ENCODE results near the gene RPLP1. TPM values are rescaled to one million over a fixed set of nuclear protein-coding genes. Genes with fewer than 3 reads are reported as not detected.

Gene RPLP1
- total and polyA plus RNA-seq, 4 experiments from 2014 or later: 1,134 to 2,900 (median 2,741) TPM

DNA sequence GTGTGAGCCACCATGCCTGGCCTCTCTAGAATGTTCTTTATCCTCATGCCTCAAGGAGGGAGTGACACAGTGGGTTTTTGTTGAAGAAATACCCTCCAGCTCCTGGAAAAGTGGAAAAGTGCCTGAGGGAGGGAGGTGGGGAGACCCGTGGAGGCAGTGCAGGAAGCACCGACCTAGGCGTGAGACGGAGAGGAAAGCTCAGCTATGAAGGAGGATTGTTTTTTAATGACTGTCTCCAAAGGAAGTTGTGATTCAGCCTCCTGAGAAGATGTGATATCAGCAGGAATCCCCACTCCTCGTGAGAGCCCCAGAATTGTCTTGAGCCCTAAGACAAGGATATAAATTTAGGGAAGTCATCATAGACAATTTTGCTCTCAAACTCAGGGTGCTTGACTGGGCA is 21.7 kb downstream of the RPLP1 start:
- POLR2A ChIA-PET (ENCODE audit: partially characterized antibody): interaction anchor here (2.2 to 2.6 kb wide), 2 partner anchors 12 to 22 kb away, joined by 9 to 16 read pairs; partner anchors contain the start of gene RPLP1
- peak overlapping the region in 1 of 7 donors; percentile 71 for H3K27ac Mint-ChIP-seq
- intact Hi-C loops (cut with micrococcal nuclease): loop anchor here (10.0 kb wide), 2 partner anchors 1111 to 1251 kb away; no protein-coding TSS in a partner anchor

DNA sequence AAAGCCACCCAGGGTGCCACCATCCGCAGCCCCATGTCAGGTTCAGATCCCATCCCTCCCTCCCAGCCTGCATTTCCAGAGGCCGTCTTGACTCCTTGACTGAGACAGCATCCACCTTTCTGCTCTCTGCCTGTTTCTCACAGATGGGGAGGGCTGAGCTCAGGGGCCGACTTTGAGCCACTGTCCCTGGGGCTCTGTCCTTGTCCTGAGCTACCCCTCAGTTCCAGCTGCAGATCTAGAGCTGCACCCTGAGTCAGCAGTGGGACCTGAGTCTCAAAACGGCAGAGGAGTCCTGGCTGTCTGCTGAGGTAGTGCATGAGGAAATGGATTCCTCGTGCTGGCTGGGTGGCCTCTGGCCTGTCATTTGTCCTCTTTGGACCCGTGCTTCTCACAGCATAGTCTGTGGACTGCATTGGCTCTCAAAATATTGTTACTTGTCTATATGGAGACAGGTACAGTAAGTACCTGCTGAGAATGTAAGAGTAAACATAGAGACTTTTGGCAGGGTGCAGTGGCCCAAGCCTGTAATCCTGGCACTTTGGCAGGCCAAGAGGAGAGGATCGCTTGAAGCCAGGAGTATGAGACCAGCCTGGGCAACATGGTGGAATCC is 22.3 kb downstream of the RPLP1 start:
- no peak for DNase-seq
- H3K27ac ChIP-seq (ENCODE audit: low read depth, low read length): no peak overlapping the region
- no peaks in the 10 kb centered on the region for H3K9me3 ChIP-seq (ENCODE audit: control insufficient read depth in 1 of 2, low read length in 2 of 2)
- Mint-ChIP-seq H3K27ac (peak overlapping the region in 3 of 7 donors; percentile 48 to 77 (median 68)), H3K27me3 (peaks cover 0 to 1% of the 10 kb centered on the region in 2 donors), H3K9me3 (peaks cover 0 to 7% (median 4%) of the 10 kb centered on the region in 8 donors), H3K4me3 (no peak overlapping the region), H3K36me3 (no peaks in the 10 kb centered on the region), H3K4me1 (peaks cover 0 to 6% (median 1%) of the 10 kb centered on the region in 4 donors)
- no peak overlapping the region for H3K4me3 ChIP-seq (ENCODE audit: low read length in 2 of 2)
- intact Hi-C loops (cut with micrococcal nuclease): loop anchor here (1.0 to 10.0 kb wide), 4 partner anchors 985 to 1250 kb away; no protein-coding TSS in a partner anchor
- H3K4me1 ChIP-seq (ENCODE audit: insufficient read depth, low read length): peaks cover 5% of the 10 kb centered on the region
- POLR2A ChIA-PET (ENCODE audit: partially characterized antibody): interaction anchor here (2.2 to 2.6 kb wide), 2 partner anchors 12 to 22 kb away, joined by 9 to 16 read pairs; partner anchors contain the start of gene RPLP1
- CTCF ChIA-PET (ENCODE audit: partially characterized antibody): interaction anchor here (1.4 to 9.6 kb wide), 8 partner anchors 10 to 1248 kb away, joined by 3 to 95 read pairs (median 18); partner anchors contain the start of gene RPLP1
- no peaks in the 10 kb centered on the region for H3K27me3 ChIP-seq (ENCODE audit: insufficient read depth, low read length)
- H3K36me3 ChIP-seq (ENCODE audit: insufficient read depth, low read length): no peaks in the 10 kb centered on the region

More for the DNA sequence above, 21.7 kb downstream of the RPLP1 start:
- Histone ChIP-seq H3K9me3 (ENCODE audit: control insufficient read depth in 1 of 2, low read length in 2 of 2) (no peaks in the 10 kb centered on the region), H3K4me1 (ENCODE audit: insufficient read depth, low read length) (peaks cover 11% of the 10 kb centered on the region), H3K36me3 (ENCODE audit: insufficient read depth, low read length) (no peaks in the 10 kb centered on the region), H3K4me3 (ENCODE audit: low read length in 2 of 2) (no peak overlapping the region), H3K27ac (ENCODE audit: low read depth, low read length) (no peak overlapping the region), H3K27me3 (ENCODE audit: insufficient read depth, low read length) (no peaks in the 10 kb centered on the region)
- no peaks in the 10 kb centered on the region for H3K36me3 Mint-ChIP-seq
- DNase-seq: no peak
- CTCF ChIA-PET (ENCODE audit: partially characterized antibody): interaction anchor here (2.0 to 9.6 kb wide), 6 partner anchors 9 to 1249 kb away, joined by 10 to 95 read pairs (median 26); partner anchors contain the start of gene RPLP1
- peaks cover 0 to 1% of the 10 kb centered on the region in 2 donors for H3K27me3 Mint-ChIP-seq
- peaks cover 3 to 10% (median 6%) of the 10 kb centered on the region in 4 donors for H3K4me1 Mint-ChIP-seq
- peaks cover 0 to under 1% (median under 1%) of the 10 kb centered on the region in 8 donors for H3K9me3 Mint-ChIP-seq
- H3K4me3 Mint-ChIP-seq: no peak overlapping the region

GRCh38 chr15:69475769-69476358 is 23.2 kb downstream of the RPLP1 start:
- CTCF ChIA-PET (ENCODE audit: partially characterized antibody): interaction anchor here (0.7 to 9.6 kb wide), 23 partner anchors 9 to 1387 kb away, joined by 3 to 95 read pairs (median 5); partner anchors contain the start of gene RPLP1
- H3K4me1 Mint-ChIP-seq: peaks cover 0 to 4% (median under 1%) of the 10 kb centered on the region in 4 donors
- no peak overlapping the region for H3K27ac Mint-ChIP-seq
- no peaks in the 10 kb centered on the region for H3K36me3 Mint-ChIP-seq
- Histone ChIP-seq H3K4me3 (ENCODE audit: low read length in 2 of 2) (no peak overlapping the region), H3K27ac (ENCODE audit: low read depth, low read length) (no peak overlapping the region), H3K9me3 (ENCODE audit: control insufficient read depth in 1 of 2, low read length in 2 of 2) (no peaks in the 10 kb centered on the region), H3K36me3 (ENCODE audit: insufficient read depth, low read length) (no peaks in the 10 kb centered on the region), H3K4me1 (ENCODE audit: insufficient read depth, low read length) (peaks cover 4% of the 10 kb centered on the region), H3K27me3 (ENCODE audit: insufficient read depth, low read length) (no peaks in the 10 kb centered on the region)
- peak; percentile 64 to 73 (median 69) for DNase-seq
- peaks cover 0 to 7% (median 4%) of the 10 kb centered on the region in 8 donors for H3K9me3 Mint-ChIP-seq
- POLR2A ChIA-PET (ENCODE audit: partially characterized antibody): interaction anchor here (0.8 to 2.6 kb wide), 3 partner anchors 8 to 23 kb away, joined by 3 to 16 read pairs (median 9); partner anchors contain the start of gene RPLP1
- H3K27me3 Mint-ChIP-seq: peaks cover 0 to 1% of the 10 kb centered on the region in 2 donors
- intact Hi-C loops (cut with micrococcal nuclease): loop anchor here (1.0 to 10.0 kb wide), 5 partner anchors 984 to 1249 kb away; no protein-coding TSS in a partner anchor
- H3K4me3 Mint-ChIP-seq: no peak overlapping the region

DNA sequence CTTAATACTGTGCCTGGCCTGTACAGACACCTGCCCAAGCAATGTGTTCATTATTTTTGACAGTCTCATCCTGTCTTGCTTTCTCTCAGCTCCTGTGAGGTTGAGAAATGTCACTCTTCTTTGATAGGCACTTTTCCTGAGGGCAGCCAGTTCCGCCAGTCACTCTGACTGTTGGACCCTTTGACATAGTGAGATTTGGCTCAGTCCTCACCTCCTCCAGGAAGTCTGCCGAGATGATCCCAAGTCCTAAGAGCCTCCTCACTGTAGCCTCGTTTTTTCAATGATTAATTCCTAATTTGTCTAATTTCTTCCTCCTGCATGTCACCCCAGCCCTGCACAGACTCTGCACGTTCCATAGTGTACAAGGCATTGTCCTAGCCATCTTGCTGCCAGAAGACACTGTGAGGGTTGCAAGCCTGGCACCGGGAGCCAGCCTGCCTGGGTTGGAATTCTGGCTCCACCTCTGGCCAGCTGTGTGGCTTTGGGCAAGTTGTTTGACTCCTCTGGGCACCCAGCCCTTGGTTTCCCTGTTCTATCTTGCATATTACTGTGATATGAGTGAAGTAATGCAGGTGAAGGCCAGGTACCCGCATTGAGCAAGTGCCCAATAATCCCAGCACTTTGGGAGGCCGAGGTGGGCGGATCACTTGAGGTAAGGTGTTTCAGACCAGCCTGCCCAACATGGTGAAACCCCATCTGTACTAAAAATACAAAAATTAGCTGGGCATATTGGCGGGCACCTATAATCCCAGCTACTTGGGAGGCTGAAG is 24.3 kb downstream of the RPLP1 start:
- Mint-ChIP-seq H3K4me1 (no peaks in the 10 kb centered on the region), H3K27ac (no peak overlapping the region), H3K4me3 (no peak overlapping the region), H3K36me3 (no peaks in the 10 kb centered on the region), H3K27me3 (peaks cover 0 to 1% of the 10 kb centered on the region in 2 donors), H3K9me3 (peaks cover 0 to 7% (median 4%) of the 10 kb centered on the region in 8 donors)
- no peak for DNase-seq
- CTCF ChIA-PET (ENCODE audit: partially characterized antibody): interaction anchor here (0.7 to 9.6 kb wide), 28 partner anchors 8 to 1335 kb away, joined by 3 to 95 read pairs (median 4); partner anchors contain the start of gene RPLP1
- Histone ChIP-seq H3K4me1 (ENCODE audit: insufficient read depth, low read length) (peaks cover 4% of the 10 kb centered on the region), H3K9me3 (ENCODE audit: control insufficient read depth in 1 of 2, low read length in 2 of 2) (no peaks in the 10 kb centered on the region), H3K27me3 (ENCODE audit: insufficient read depth, low read length) (no peaks in the 10 kb centered on the region), H3K27ac (ENCODE audit: low read depth, low read length) (no peak overlapping the region), H3K36me3 (ENCODE audit: insufficient read depth, low read length) (no peaks in the 10 kb centered on the region), H3K4me3 (ENCODE audit: low read length in 2 of 2) (no peak overlapping the region)
- intact Hi-C loops (cut with micrococcal nuclease): loop anchor here (1.0 to 10.0 kb wide), 3 partner anchors 1011 to 1248 kb away; no protein-coding TSS in a partner anchor
- POLR2A ChIA-PET (ENCODE audit: partially characterized antibody): interaction anchor here (0.8 to 1.4 kb wide), 2 partner anchors 9 to 990 kb away, joined by 3 read pairs; no protein-coding TSS in a partner anchor

- H3K36me3 Mint-ChIP-seq: no peaks in the 10 kb centered on the region
- Histone ChIP-seq H3K4me1 (ENCODE audit: insufficient read depth, low read length) (peaks cover 4% of the 10 kb centered on the region), H3K27ac (ENCODE audit: low read depth, low read length) (no peak overlapping the region), H3K27me3 (ENCODE audit: insufficient read depth, low read length) (no peaks in the 10 kb centered on the region), H3K36me3 (ENCODE audit: insufficient read depth, low read length) (no peaks in the 10 kb centered on the region), H3K4me3 (ENCODE audit: low read length in 2 of 2) (no peak overlapping the region), H3K9me3 (ENCODE audit: control insufficient read depth in 1 of 2, low read length in 2 of 2) (no peaks in the 10 kb centered on the region)
- no peaks in the 10 kb centered on the region for H3K4me1 Mint-ChIP-seq
- POLR2A ChIA-PET (ENCODE audit: partially characterized antibody): interaction anchor here (0.7 to 1.4 kb wide), 3 partner anchors 10 to 988 kb away, joined by 3 to 6 read pairs (median 4); partner anchors contain the start of gene RPLP1
- intact Hi-C loops (cut with micrococcal nuclease): loop anchor here (1.0 to 10.0 kb wide), 4 partner anchors 732 to 1246 kb away; no protein-coding TSS in a partner anchor
- peaks cover 0 to 1% of the 10 kb centered on the region in 2 donors for H3K27me3 Mint-ChIP-seq
- DNase-seq: peak in 3 of 5 donors; percentile 26 to 45 (median 29)
- H3K4me3 Mint-ChIP-seq: no peak overlapping the region
- CTCF ChIA-PET (ENCODE audit: partially characterized antibody): interaction anchor here (1.1 to 9.6 kb wide), 17 partner anchors 9 to 1245 kb away, joined by 3 to 95 read pairs (median 7); partner anchors contain the start of gene KIF23
- no peak overlapping the region for H3K27ac Mint-ChIP-seq
- H3K9me3 Mint-ChIP-seq: peaks cover 0 to 7% (median 4%) of the 10 kb centered on the region in 8 donors
Measured at GRCh38 chr15:69478259-69478781, 25.7 kb downstream of the RPLP1 start.

GRCh38 chr15:69479081-69479480 is 26.5 kb downstream of the RPLP1 start:
- Histone ChIP-seq H3K27me3 (ENCODE audit: insufficient read depth, low read length) (no peaks in the 10 kb centered on the region), H3K4me1 (ENCODE audit: insufficient read depth, low read length) (peaks cover 4% of the 10 kb centered on the region), H3K4me3 (ENCODE audit: low read length in 2 of 2) (no peak overlapping the region), H3K36me3 (ENCODE audit: insufficient read depth, low read length) (no peaks in the 10 kb centered on the region), H3K9me3 (ENCODE audit: control insufficient read depth in 1 of 2, low read length in 2 of 2) (no peaks in the 10 kb centered on the region), H3K27ac (ENCODE audit: low read depth, low read length) (no peak overlapping the region)
- no peaks in the 10 kb centered on the region for H3K36me3 Mint-ChIP-seq
- ChIA-PET CTCF (ENCODE audit: partially characterized antibody) (interaction anchor here (1.1 to 9.6 kb wide), 12 partner anchors 9 to 1244 kb away, joined by 3 to 95 read pairs (median 8); no protein-coding TSS in a partner anchor), POLR2A (ENCODE audit: partially characterized antibody) (no interaction called here)
- intact Hi-C loops (cut with micrococcal nuclease): loop anchor here (2.0 to 10.0 kb wide), 3 partner anchors 732 to 1246 kb away; no protein-coding TSS in a partner anchor
- H3K27ac Mint-ChIP-seq: no peak overlapping the region
- H3K9me3 Mint-ChIP-seq: peaks cover 0 to 7% (median 4%) of the 10 kb centered on the region in 8 donors
- no peak overlapping the region for H3K4me3 Mint-ChIP-seq
- no peaks in the 10 kb centered on the region for H3K4me1 Mint-ChIP-seq
- no peak for DNase-seq
- peaks cover 0 to 1% of the 10 kb centered on the region in 2 donors for H3K27me3 Mint-ChIP-seq
